Measurements from ENCODE around the gene PISD.
A peak's percentile ranks its signal among the peaks of the same experiment; 100 is the strongest.

PISD gene

DNA sequence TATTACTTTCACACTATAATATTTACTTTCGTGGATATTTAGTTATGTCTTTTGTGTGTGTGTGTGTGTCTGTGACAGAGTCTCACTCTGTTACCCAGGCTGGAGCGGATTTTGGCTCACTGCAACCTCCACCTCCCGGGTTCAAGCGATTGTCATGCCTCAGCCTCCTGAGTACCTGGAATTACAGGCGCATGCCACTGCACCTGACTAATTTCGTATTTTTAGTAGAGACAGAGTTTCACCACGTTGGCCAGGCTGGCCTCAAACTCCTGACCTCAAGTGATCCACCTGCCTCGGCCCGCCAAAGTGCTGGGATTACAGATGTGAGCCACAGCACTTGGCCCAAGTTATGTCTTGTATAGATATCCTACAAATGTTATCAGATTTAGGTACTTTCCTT is 9.9 kb downstream of the PISD start:
- no peak for DNase-seq

DNA sequence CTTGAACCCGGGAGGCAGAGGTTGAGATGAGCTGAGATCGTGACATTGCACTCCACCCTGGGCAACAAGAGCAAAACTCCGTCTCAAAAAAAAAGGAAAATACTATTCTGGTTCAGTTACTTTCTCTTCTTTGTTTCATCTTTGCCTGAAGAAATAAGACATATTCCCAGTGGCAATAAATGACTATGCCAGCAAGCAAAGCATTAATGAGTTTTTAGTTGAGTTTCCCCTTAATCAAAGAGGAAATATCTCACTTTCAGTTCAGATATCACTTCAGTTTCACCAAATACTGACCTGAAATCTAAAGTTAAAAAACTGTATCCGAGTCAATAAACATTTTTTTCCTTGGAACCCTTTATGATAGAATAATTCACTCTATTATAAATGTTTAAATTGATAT is 10.4 kb downstream of the PISD start:
- no peak for DNase-seq

DNA sequence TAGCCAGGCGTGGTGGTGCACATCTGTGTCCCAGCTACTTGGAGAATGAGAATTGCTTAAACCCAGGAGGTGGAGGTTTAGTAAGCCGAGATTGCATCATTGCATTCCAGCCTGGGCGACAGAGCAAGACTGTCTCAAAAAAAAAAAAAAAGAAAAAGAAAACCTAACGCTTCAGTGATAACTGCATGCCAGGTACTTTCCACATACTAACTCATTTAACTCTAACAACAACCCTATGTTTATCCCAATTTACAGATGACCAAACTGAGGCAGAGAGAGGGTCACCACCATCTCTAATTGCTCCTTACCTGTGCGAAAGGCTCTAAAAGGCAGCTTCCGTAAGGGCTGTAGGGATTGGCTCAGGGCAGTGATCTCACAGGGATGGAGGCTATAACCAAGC is 11.6 kb downstream of the PISD start:
- DNase-seq = no peak

DNA sequence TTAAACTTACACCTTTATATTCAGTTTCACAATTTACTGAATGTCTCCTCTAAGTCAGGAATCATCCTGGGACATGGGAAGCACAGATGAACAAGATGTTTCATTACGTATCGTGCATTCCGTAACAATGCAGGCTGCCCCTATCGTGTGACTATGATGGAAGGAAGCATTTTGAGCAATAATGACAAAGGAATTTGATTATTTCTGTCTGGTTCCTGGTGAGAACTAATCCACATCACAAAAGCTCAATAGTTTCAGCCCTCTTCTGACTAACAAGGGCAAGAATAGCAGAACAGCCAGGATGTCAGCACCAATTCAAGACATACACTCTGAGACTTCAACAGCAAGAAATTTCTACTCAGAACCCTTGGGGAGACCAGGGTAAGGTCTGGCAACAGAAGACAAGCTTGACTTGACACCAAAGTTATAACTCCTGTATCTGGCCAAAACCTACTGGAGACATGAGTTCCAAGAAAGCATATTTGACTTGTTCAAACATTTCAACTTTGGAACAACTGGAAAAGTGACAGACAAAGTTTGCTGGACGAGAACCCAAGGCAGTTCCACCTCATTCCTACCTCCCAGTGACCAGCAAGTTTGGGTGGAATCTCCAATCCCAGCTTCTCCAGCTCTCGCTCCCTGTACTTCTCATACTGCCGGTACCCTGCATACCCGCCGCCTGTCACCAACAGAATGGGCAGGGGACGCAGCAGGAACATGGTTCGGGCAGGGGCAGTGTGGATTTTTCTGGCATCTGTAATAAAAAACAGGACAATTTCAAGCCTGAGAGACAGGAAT is 14.3 kb downstream of the PISD start:
- DNase-seq = no peak

DNA sequence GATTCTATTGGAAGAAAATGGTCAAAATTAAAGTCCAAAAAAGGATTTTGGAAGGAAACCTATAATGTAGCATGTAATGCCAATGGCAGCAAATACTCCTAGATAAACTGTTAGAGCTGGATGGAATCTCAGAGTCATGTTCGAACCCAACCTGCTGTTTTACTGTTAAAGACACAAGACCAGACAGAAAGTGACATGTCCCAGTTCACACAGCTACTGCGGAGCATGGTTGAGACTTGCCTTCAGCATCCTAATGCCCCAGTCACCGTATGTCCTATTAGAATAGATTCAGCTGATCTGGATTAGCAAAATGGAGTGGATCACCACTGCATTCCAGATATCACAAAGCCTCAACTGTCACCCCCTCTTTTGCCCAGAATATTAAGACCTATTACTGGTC is 14.9 kb downstream of the PISD start:
- DNase-seq = no peak

DNA sequence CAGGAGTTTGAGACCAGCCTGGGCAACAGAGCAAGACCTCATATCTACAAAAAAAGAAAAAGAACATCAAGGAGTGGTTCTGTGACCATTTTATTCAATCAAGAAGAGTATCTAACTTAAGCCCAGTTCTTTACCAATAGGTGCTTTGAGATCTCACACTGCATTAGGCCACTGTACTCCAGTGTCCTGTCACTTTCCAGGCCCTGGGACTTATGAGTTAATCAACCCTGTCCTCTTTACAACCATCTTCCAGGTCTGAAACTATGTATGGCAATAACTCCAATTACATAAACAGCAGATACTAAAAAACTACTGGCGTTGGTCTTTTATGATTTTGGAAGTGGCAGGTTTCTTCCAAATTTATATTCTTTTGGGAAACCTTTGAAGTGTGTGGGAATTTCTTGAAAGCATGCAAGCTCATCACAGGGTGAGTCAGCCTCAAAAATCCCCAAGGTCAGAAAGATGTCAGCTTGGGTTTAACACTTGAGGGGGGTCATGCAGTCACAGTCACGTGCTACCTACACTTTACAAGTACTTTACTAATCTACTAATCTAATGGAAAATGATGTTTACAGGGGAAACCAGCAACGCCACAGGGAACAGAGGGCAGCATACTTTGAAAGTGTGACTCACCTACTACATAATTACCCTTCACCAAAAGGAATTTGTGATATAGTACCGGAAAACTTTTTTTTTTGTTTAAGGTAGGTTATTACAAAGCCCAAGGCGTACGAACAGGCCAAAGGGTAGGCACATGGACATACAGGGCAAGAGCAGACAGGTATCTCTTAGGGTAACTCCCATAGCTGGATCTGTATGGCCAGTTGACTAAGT is 15.6 kb downstream of the PISD start:
- peak; percentile 27 to 59 for DNase-seq

DNA sequence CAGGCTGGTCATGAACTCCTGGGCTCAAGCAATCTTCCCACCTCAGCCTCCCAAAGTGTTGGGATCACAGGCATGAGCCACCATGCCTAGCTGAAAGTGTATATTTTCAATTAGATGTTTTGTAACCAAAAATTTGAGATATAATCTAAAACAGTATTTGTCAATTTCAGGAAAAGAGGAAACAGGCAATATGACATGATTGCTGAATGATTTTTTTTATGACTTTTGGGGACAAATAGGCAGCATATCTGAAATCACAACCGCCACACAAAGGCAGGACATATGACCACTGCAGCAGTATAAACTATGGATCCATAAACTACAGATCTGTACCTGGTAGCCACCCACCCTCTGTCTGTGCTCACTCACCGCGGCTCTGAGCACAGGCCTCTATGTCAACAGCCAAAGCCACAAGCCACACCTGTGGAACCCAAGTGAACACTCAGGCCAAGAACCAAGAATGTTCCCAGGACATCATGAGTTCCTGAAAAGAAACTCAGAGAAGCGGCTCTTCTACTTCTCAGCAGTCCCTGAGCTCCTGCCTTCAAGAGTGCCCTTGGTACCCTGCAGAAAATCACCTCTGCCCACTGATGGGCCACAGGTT is 22.5 kb downstream of the PISD start:
- DNase-seq = no peak

DNA sequence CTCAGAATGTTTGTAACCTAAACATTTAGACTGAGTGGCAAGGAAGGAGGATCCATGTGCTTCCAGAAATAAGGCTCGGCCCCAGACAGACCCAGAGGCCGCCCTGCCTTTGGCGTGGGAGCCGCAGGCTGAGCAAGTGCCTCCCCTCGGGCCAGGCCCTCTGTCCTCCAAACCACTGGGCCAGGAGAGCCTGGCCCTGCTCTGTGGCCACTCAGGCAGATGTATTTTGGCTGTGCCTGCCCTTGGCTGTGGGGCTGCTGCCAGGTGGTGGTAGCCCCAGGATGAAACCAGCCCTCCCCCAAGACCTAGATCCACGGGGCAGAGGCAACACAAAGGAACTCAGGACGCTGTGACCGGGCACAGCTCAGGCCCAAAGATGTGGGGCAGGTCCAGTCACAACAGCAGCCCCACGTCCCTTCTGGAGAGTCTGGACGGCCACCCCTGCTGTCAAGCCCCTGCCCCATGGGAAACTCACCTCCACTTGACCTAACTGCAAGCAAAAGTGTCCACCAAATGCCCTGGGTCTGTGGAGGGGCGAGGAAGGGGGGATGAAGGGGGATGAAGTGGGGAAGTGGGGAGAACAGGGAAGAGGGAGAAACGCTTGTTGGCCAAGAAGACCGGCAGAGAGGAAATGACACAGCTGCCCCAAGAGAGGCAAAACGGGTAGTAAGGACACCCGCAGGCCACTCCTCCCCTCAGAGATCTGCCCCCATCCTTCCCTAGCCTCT is 24.0 kb downstream of the PISD start:
- DNase-seq = no peak

DNA sequence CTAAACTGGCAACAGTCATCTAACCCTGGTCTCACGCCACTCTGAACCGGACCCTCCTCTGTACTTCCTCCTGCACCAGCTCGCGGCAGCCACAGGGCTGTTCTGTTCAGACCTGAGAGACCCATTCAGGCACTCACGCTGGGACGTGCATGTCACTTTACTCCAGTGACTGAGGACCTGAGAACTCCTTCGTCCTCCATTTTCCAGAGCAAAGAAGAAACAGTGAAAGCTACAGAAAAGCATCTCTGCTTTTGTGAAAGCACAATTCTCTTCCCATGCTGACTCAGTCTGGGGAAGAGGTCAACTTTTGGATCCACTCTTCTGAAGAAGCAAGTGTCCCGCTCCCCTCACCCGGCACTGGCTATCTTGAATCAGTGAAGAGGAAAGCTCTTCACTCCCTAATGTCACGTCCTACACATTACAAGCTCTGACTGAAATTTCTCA is 24.5 kb downstream of the PISD start:
- DNase-seq = no peak

DNA sequence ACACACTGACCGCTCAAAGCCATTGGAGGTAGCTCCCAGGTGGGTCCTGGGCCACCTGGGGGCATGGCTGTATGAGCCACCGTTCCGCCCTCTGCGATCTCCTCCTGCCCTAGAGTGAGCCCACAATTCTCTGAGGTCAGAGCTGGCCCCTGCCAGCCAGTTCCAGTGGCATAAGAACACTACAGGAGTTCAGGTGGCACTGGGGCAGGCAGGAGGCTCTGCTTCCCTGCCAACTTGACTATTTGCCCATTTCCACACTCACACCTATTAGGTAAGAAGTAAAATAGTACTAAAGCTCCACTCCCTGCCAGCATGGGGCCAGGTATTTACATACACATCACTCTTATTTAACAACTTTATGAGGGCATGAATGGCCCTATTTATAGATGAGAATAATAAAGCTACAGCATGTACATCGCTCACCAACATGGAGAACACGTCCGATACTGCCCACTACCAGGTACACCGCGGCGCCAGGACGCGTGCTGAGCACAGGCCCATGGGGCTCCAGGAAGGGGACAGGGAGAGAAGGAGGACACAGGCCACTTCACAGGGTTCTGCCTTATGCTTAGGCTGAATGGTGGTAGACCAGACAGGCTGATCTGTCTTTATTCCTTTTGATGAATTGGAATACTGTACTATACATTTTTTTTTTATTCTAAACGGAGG is 26.2 kb downstream of the PISD start:
- DNase-seq = no peak

DNA sequence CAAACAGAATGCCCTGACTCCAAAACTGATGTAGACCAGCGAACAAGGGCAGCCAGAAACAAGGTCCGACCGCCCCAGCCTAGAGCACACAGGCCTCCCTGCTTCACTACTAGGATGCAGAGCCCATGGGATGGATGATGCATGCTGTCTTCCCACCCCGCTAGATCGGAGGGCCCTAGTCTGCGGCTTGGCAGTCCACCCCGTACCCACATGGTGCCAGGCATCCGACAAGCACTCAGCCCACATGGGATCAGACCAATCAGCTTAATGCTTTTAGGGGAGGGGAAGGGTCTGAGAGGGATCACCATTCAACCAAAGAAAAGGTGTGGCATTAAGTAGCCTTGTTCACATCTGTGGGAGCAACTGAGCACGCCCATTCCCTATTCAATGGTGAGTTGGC is 30.6 kb downstream of the PISD start:
- no peak for DNase-seq

DNA sequence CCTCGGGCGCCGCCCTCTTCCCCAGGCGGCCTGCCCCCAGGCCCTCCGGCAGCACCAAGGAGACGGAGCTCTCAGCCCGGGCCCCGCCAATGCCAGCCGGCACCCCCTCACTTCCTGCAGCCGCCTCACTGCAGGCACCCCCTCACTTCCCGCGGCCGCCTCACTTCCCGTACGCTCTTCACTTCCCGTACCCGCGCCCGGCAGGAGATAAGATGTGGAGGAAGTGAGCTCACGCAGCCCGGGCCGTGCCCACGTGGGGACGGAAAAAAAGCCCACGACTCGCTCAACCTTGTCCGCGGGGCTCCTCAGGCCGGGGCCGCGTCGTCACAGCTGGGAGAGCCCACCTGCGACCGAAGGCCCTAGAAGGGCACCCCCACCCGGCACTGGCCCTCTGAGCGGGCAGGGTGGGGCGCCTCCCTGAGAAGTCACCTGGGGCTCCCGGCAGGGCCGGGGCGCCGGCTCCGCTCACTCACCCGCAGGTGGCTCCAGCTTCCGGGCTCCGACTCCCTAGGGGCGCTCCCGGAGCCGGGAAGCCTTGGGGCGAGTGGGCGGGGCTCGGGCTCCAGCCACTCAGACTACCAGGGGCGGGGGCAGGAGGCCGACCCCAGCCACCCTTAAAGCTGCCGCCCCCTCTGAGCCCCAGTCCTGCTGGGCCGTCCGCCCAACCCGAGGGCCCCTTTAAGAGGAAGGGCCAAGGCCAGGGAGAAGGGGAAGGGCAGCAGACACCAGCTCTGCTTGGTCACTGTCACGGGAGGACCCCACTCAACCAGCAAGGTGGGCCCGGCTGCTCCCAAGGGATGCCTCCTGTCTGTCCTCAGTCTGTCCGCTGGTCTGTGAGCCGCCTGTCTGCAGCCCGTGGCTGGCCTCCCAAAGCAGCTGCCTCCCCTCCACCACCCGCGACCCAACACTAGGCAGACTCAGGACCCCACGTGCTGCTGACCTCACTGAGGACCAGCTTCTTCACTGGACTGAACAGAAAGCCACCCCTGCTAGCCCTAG is 31.4 kb downstream of the PISD start:
- DNase-seq = peak; percentile 80 to 90

DNA sequence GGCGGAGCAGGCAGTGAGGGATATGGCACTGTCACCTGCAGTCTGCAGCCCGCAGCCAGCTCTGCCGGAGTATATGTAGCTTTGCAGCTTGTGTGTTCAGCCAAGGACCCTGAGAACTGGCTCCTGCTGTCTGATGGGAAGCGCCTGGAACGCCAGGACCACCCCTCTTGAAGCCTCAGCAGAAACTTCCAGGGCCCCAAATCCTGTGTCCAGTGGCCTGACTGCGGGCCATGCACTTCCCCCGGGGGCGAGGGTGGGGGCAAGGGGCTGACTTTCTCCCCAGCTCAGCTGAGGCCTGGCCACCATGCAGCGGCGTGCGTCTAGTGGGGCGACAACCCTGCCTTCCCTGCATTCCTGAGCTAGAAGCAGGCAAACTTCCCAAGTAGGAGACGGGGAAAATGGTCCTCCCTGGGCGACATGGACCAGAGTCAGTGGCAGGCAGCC is 32.3 kb downstream of the PISD start:
- no peak for DNase-seq

DNA sequence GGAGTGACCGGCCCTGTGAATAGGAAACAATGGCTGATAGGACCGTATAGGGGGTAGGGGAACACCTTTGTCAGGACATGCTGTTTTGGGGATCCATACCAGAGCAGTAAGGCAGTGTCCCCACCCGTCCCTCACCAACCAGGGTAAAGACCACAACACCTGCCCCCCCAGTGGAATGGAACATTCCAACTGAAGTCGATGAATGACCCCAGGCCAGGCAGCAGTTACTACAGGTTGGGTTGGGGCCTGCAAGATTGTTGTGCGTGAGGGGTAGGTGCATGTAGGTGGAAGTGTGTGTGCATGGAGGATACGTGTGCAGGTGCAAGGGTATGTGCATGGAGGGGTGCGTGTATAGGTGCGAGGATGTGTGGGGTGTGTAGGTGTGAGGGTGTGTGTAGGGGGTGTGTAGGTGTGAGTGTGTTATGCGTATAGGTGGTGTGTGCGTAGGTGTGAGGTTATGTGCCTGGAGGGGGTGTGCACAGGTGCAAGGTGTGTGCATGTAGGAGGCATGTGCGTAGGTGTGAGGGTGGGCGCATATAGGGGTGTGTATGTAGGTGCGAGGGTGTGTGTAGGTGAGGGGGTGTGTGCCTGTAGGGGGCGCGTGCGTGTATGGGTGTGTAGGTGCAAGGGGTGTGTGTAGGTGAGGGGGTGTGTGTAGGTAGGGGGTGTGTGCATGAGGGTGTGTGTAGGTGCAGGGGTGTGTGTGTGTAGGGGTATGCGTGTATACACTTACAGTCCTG is 32.9 kb downstream of the PISD start:
- DNase-seq = peak in 1 of 2 experiments; percentile 62

DNA sequence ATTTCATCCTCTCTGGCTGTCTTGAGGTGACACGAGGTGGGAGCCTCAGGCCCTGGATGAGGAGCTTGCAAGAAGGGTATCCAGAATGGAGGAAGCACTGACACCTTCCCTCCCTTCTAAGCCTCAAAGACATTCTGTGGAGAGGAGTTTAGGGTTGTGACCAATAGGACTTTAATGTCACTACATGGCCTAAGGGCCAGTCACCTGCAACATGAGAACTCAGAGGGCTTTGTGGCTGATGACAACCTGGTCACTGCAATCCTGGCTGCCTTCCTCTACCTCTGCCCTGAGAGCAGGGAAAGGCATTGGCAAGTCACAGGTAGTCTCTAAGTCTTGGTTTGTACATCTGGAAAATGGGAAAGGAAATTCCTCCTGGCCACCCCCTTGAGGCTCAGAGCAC is 33.7 kb downstream of the PISD start:
- no peak for DNase-seq

DNA sequence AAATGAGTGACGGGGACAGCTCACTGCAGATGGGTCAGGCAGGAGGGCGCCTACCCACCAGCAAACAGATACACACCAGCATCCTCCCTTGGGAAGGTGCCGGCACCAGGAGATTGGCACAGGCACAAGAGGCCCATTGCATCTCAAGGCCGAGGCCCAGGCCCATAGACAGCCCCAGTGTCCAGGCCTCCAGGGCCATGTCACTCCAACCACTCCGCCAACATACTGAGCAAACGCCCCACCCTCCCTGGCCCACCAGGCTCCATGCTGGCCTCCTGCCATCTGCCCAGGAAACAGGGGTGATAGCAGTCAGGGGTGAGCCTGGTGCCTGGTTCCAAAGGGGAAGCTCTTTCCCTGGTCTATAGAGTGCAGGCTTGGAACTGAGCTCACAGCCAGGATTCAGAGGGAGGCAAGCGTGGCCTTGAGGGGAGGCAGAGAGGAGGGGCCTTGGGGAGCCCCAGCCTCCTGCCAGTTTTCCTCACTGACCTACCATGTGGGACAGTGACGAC is 34.7 kb downstream of the PISD start:
- no peak for DNase-seq

DNA sequence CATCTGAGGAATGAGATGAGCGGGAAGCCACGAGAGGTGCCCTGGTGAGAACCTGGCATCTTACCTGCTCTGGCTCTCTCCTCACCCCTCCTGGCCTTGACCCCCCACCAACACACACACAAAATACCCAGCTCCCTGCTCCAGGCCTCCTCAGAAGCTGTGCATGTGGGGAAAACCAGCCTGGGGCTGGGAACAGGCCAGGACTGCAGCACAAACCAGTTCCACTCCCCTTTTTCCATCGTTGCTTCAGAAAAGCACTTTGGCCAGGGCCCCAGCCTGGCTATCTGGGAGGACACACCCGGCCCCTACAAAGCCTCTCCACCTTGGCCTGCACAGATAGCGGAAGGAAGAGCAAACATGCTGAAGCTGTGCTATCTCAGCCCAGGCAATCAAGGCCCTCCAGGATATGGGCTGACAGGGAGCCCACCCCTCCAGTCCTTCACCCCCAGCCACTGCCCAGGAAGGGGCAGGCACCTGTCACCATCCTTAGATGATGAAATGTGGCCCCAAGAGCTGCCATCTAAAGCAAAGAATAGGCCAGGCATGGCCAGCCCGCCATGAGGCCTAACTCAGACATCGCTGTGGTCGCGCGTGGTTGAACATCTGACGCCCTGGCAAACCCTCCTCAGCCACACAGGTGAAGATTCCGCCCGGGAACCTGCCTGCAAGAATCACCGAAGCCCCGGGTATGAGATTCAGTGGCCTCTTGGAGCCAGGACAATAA is 35.4 kb downstream of the PISD start:
- DNase-seq = no peak

DNA sequence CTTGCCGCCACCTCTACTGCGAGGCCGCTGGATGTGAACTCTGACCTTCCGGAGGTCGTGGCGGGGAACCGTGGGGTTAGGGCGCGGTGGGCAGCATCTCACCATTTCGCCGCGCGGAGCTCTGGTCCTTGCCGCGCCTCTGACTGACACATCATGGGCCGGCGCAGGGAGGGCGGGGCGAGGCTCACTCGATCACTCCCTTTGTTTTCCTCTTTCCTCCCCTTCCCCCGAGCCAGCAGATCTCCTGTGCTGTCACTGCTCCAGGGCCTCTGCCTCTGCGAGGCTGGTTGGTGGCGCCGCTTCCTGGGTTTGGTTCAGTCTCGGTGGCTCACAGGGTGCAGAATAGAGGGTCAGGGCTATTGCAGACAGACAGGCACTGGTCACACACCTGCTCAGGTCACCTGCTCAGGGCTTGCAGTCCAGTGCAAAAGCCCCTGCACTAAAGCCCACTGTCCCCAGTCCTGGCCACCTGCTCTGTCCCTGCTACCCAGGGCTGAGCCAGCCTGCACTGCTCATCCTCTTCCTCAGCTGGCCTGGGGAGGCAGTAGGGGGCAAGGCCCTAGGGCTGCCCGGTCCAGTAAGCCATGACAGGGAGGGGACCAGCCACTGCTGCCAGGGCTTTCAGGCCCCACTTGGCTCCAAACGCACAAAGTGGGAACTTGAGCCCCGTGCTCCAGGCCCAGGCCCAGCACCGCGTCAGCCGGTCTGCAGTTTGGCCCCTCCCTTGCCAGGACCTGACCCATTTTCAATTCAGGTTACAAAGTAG is 36.2 kb downstream of the PISD start:
- DNase-seq = no peak

DNA sequence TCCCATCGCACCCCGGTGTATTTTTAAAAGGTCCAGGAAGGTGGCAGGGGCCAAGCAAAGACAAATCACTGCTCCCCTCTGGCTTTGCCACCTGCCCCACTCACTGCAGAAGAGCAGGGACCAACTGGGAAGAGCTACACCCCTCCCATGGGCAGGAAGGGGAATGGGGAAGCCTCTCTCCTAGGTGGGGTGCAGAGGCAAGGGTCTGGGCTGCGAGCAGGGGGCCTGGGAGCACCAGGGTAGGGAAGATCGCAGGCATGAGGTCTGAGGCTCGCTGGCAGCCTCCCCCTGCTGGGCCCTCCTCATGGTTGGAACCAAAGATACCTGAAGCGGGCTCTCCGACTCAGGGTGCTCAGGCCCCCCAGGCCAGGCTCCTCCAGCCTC is 36.8 kb downstream of the PISD start:
- DNase-seq = no peak

All from stimulated activated CD4-positive, alpha-beta T cell treated with anti-CD3 and anti-CD28 coated beads, Interleukin-4, amount 100 ng/mL, for 4 hours (primary cell).